GM12878 (cell line): ENCODE results near the gene IRX6. TPM values are rescaled to one million over a fixed set of nuclear protein-coding genes. Genes with fewer than 3 reads are reported as not detected.

Experiments
- ATAC-seq: fragments of 200-7000 bp; cut with Tn5 transposase; 3 replicates; pipeline ENCODE4 v1.9.1; 2020; ENCODE audit warnings: mild to moderate bottlenecking, moderate library complexity
- BruUV-seq: library from RNA; stranded (reverse); fragments of 400-500 nt; replicated peaks from 2 replicates; lab custom pipeline; 2021; lab: Mats Ljungman, UMichigan
- CTCF ChIA-PET: fragments of 300-600 bp; sonication (Branson Sonifier 250); formaldehyde crosslinking; extraction: SDS; loops from one replicate; lab custom pipeline; 2021; ENCODE audit warnings: inconsistent platforms; lab: Yijun Ruan, JAX
- POLR2A ChIA-PET: fragments of 350-600 bp; formaldehyde crosslinking; extraction: SDS; loops from one replicate; lab custom pipeline; 2021; ENCODE audit warnings: inconsistent platforms; lab: Charles Lee
- RAD21 ChIA-PET: fragments of 300-600 bp; sonication (Branson Sonifier 250); formaldehyde crosslinking; loops from one replicate; lab custom pipeline; 2023; ENCODE audit warnings: antibody characterized with exemption; ENCODE audit not compliant: unreplicated experiment; lab: Charles Lee
- SMC1A ChIA-PET: fragments of 300-600 bp; sonication (Branson Sonifier 250); formaldehyde crosslinking; loops from one replicate; lab custom pipeline; 2023; ENCODE audit not compliant: unreplicated experiment, uncharacterized antibody; lab: Charles Lee
- DNase-seq: peaks from one replicate; pipeline ENCODE4 v3.0.0-alpha.2; 2011; ENCODE audit warnings: low read depth, low spot score
- FAIRE-seq: peaks from 3 replicates; lab custom pipeline; 2011; peaks lifted over from hg19 to GRCh38; lab: Jason Lieb, UNC
- H2AFZ ChIP-seq: 2 replicates; pipeline ENCODE4 v1.6.0; 2011; ENCODE audit warnings: low read depth, low read length, control low read depth; ENCODE audit not compliant: control insufficient read depth
- H3K27ac ChIP-seq: 2 replicates; pipeline ENCODE4 v1.5.1; 2011; ENCODE audit warnings: control low read depth; ENCODE audit not compliant: control insufficient read depth, insufficient read depth
- H3K27me3 ChIP-seq, 2 experiments: replicated peaks in 1 of 2; 2 replicates each; pipeline versions ENCODE4 v1.6.0 to v1.6.1; 2011; ENCODE audit warnings: low read length in 1 of 2; ENCODE audit not compliant: control insufficient read depth in 2 of 2, insufficient read depth in 2 of 2
- H3K36me3 ChIP-seq, 2 experiments: 2 replicates each; pipeline ENCODE4 v1.5.1; 2011; ENCODE audit warnings: low read length in 1 of 2; ENCODE audit not compliant: control insufficient read depth in 2 of 2, insufficient read depth in 2 of 2
- H3K4me1 ChIP-seq: 2 replicates; pipeline ENCODE4 v1.6.1; 2011; ENCODE audit warnings: mild to moderate bottlenecking, low read length, moderate library complexity, mixed read lengths; ENCODE audit not compliant: control insufficient read depth, insufficient read depth
- H3K4me2 ChIP-seq: 2 replicates; pipeline ENCODE4 v1.6.0; 2011; ENCODE audit warnings: control low read depth; ENCODE audit not compliant: control insufficient read depth, insufficient read depth
- H3K4me3 ChIP-seq: fragments of 200-600 bp; sonication (generic); 2 replicates; pipeline ENCODE4 v1.5.1; 2016
- H3K79me2 ChIP-seq: 2 replicates; pipeline ENCODE4 v1.6.0; 2011; ENCODE audit warnings: low read length; ENCODE audit not compliant: control insufficient read depth, insufficient read depth
- H3K9ac ChIP-seq: 2 replicates; pipeline ENCODE4 v1.8.0; 2011; ENCODE audit warnings: low read length, control low read depth, mixed read lengths; ENCODE audit not compliant: control insufficient read depth, insufficient read depth
- H3K9me3 ChIP-seq: replicated peaks from 3 replicates; pipeline ENCODE4 v1.5.1; 2011; ENCODE audit warnings: mild to moderate bottlenecking, low read length; ENCODE audit not compliant: control insufficient read depth, insufficient read depth
- H4K20me1 ChIP-seq: 2 replicates; pipeline ENCODE4 v1.6.0; 2011; ENCODE audit not compliant: control insufficient read depth, insufficient read depth
- CBX3 ChIP-seq: fragments of 200-600 bp; sonication (generic); IDR thresholded peaks from 2 replicates; pipeline ENCODE4 v1.6.1; 2016; ENCODE audit warnings: low read depth, borderline replicate concordance
- HSF1 ChIP-seq: fragments of 150-350 bp; IDR thresholded peaks from 2 replicates; pipeline ENCODE4 v1.6.1; 2014; ENCODE audit warnings: mild to moderate bottlenecking, low read depth, low read length
- MEF2B ChIP-seq: fragments of 450-650 bp; IDR thresholded peaks from 2 replicates; pipeline ENCODE4 v1.6.1; 2018; ENCODE audit warnings: mild to moderate bottlenecking, moderate library complexity; ENCODE audit not compliant: partially characterized antibody, poor library complexity, severe bottlenecking
- NR2F1 ChIP-seq: fragments of 450-650 bp; conservative IDR thresholded peaks from 2 replicates; pipeline ENCODE4 v1.6.1; 2017; ENCODE audit warnings: mild to moderate bottlenecking
- SIX5 ChIP-seq: IDR thresholded peaks from 2 replicates; pipeline ENCODE4 v1.6.1; 2011; ENCODE audit warnings: mild to moderate bottlenecking, low read depth, low read length, moderate library complexity; ENCODE audit not compliant: severe bottlenecking
- SPI1 ChIP-seq: IDR thresholded peaks from 2 replicates; pipeline ENCODE4 v1.6.1; 2011; ENCODE audit warnings: low read depth, mild to moderate bottlenecking, low read length, moderate library complexity, borderline replicate concordance; ENCODE audit not compliant: insufficient read depth
- WRNIP1 ChIP-seq: IDR thresholded peaks from 2 replicates; pipeline ENCODE4 v1.6.1; 2011; ENCODE audit warnings: low read depth, low read length, improper control_type of control experiment, borderline replicate concordance
- WGBS: methylation state at CpG from one replicate; pipeline ENCODE4 v1.1.6; 2016; ENCODE audit warnings: low lambda C conversion rate; ENCODE audit not compliant: insufficient replicate concordance, insufficient coverage; ENCODE audit errors: missing lambda C conversion rate; 5-methylcytosine and 5-hydroxymethylcytosine counted together
- in situ Hi-C: fragments of 300-500 bp; cut with MboI; formaldehyde crosslinking; loops from 9 replicates; pipeline ENCODE4 v1.14.3; 2018; ENCODE audit warnings: mixed read lengths
- intact Hi-C: fragments of 100-400 bp; cut with micrococcal nuclease; formaldehyde crosslinking; loops from one replicate; pipeline ENCODE4 v1.14.2; 2022; ENCODE audit not compliant: unreplicated experiment
- polyA plus RNA-seq, 11 experiments: library from polyadenylated mRNA; depleted of rRNA in 4 of 11; unstranded in 6 of 11; stranded (reverse) in 5 of 11; fragments of >200 nt; fragmentation: Nextera tagmentation in 4 of 11; fragmentation: Illumina TruSeq in 1 of 11; extraction: Ambion mirVana in 4 of 11; extraction: Trizol in 1 of 11; gene quantifications; 1 replicate in 1 of 11; 2 replicates in 10 of 11; pipeline versions ENCODE4 v1.2.1 to v1.2.3, GENCODE V29; 2011 to 2016; ENCODE audit warnings: inconsistent platforms in 2 of 11, missing spikeins in 2 of 11, low read depth in 1 of 11
- total RNA-seq, 4 experiments: library from RNA; depleted of rRNA in 3 of 4; stranded (reverse); fragments of >200 nt in 3 of 4; fragmentation: Illumina TruSeq in 1 of 4; extraction: Trizol in 1 of 4; gene quantifications; 2 replicates each; pipeline versions ENCODE4 v1.2.1 to v1.2.3, GENCODE V29; 2013 to 2021
- TF ChIP-seq, protein P1 (sequence below): fragments of 450-650 bp; IDR thresholded peaks from 2 replicates; pipeline ENCODE4 v1.6.1; 2016; ENCODE audit warnings: mild to moderate bottlenecking
- TF ChIP-seq, protein P2 (sequence below): fragments of 450-650 bp; conservative IDR thresholded peaks from 2 replicates; pipeline ENCODE4 v1.6.1; 2017; ENCODE audit warnings: mild to moderate bottlenecking, moderate library complexity
- TF ChIP-seq, protein P3 (sequence below): fragments of 450-650 bp; IDR thresholded peaks from 2 replicates; pipeline ENCODE4 v1.6.1; 2017; ENCODE audit warnings: mild to moderate bottlenecking

IRX6 gene
- total and polyA plus RNA-seq, 10 of the 15 experiments (the other 5 are each of a cell fraction or from before 2014, with no cell fraction given), result not detected

GRCh38 chr16:55302635-55303034, 21.4 kb upstream of the IRX6 start:
- RAD21 ChIA-PET, result no interaction called here
- H2AFZ ChIP-seq, result no peak overlapping the region
- H3K27ac ChIP-seq, result no peak overlapping the region
- SMC1A ChIA-PET, result no interaction called here
- CTCF ChIA-PET, result no interaction called here
- no peaks in the 10 kb centered on the region for H3K9me3 ChIP-seq
- H3K4me3 ChIP-seq, result no peak overlapping the region
- H3K36me3 ChIP-seq, result no peaks in the 10 kb centered on the region
- TF ChIP-seq, protein P1, sequence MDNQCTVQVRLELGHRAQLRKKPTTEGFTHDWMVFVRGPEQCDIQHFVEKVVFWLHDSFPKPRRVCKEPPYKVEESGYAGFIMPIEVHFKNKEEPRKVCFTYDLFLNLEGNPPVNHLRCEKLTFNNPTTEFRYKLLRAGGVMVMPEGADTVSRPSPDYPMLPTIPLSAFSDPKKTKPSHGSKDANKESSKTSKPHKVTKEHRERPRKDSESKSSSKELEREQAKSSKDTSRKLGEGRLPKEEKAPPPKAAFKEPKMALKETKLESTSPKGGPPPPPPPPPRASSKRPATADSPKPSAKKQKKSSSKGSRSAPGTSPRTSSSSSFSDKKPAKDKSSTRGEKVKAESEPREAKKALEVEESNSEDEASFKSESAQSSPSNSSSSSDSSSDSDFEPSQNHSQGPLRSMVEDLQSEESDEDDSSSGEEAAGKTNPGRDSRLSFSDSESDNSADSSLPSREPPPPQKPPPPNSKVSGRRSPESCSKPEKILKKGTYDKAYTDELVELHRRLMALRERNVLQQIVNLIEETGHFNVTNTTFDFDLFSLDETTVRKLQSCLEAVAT, result no peak
- no peak for TF ChIP-seq NR2F1
- no peak for TF ChIP-seq SIX5
- no peak for TF ChIP-seq HSF1
- no peaks in the 10 kb centered on the region for H3K79me2 ChIP-seq
- no peak for FAIRE-seq
- no peaks in the 10 kb centered on the region for H3K27me3 ChIP-seq
- 36% methylated on average over 6 of the region's 6 CpGs for WGBS
- BruUV-seq, result no TSS peak
- in situ Hi-C loops, result no loop called here
- POLR2A ChIA-PET, result no interaction called here
- DNase-seq, result no peak
- no peak overlapping the region for H3K9ac ChIP-seq
- H3K4me2 ChIP-seq, result no peak overlapping the region
- ATAC-seq, result no peak
- H3K4me1 ChIP-seq, result no peaks in the 10 kb centered on the region
- intact Hi-C loops, result no loop called here
- H4K20me1 ChIP-seq, result no peaks in the 10 kb centered on the region

DNA sequence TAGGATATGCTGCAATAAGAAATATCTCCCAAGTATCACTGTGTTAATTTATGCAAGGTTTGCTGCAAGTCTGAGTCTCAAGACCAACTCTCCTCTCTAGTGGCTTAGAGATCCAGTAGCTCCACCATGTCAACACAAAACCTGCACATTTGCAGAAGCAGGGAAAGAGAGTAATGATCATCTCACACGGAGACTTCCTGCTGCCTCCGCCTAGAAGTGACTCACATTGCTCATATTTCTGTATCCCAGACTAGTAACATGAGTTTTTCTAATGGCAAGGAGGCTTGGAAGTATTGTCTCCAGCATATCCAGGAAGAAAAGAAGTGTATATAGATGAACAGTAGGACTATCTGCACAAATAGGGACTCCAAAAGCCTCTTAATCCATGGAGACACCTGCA, 15.0 kb upstream of the IRX6 start:
- Histone ChIP-seq H3K27me3 (no peaks in the 10 kb centered on the region), H3K4me1 (no peaks in the 10 kb centered on the region), H2AFZ (no peak overlapping the region), H3K79me2 (no peaks in the 10 kb centered on the region), H3K4me3 (no peak overlapping the region), H3K27ac (no peak overlapping the region), H3K4me2 (no peak overlapping the region), H4K20me1 (no peaks in the 10 kb centered on the region), H3K36me3 (no peaks in the 10 kb centered on the region), H3K9me3 (no peaks in the 10 kb centered on the region), H3K9ac (no peak overlapping the region)
- intact Hi-C loops (no loop called here), in situ Hi-C loops (no loop called here)
- no TSS peak for BruUV-seq
- FAIRE-seq (no peak), ATAC-seq (no peak), DNase-seq (no peak)
- ChIA-PET CTCF (no interaction called here), SMC1A (no interaction called here), RAD21 (no interaction called here), POLR2A (interaction anchor here (0.6 kb wide), 1 partner anchor 120 kb away, joined by 3 read pairs; no protein-coding TSS in a partner anchor)
- WGBS, result 0% methylated on average over 2 of the region's 2 CpGs
- TF ChIP-seq CBX3 (no peak), WRNIP1 (no peak), SPI1 (no peak), MEF2B (no peak)
- TF ChIP-seq, protein P2, sequence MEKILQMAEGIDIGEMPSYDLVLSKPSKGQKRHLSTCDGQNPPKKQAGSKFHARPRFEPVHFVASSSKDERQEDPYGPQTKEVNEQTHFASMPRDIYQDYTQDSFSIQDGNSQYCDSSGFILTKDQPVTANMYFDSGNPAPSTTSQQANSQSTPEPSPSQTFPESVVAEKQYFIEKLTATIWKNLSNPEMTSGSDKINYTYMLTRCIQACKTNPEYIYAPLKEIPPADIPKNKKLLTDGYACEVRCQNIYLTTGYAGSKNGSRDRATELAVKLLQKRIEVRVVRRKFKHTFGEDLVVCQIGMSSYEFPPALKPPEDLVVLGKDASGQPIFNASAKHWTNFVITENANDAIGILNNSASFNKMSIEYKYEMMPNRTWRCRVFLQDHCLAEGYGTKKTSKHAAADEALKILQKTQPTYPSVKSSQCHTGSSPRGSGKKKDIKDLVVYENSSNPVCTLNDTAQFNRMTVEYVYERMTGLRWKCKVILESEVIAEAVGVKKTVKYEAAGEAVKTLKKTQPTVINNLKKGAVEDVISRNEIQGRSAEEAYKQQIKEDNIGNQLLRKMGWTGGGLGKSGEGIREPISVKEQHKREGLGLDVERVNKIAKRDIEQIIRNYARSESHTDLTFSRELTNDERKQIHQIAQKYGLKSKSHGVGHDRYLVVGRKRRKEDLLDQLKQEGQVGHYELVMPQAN, result no peak
- TF ChIP-seq, protein P3, sequence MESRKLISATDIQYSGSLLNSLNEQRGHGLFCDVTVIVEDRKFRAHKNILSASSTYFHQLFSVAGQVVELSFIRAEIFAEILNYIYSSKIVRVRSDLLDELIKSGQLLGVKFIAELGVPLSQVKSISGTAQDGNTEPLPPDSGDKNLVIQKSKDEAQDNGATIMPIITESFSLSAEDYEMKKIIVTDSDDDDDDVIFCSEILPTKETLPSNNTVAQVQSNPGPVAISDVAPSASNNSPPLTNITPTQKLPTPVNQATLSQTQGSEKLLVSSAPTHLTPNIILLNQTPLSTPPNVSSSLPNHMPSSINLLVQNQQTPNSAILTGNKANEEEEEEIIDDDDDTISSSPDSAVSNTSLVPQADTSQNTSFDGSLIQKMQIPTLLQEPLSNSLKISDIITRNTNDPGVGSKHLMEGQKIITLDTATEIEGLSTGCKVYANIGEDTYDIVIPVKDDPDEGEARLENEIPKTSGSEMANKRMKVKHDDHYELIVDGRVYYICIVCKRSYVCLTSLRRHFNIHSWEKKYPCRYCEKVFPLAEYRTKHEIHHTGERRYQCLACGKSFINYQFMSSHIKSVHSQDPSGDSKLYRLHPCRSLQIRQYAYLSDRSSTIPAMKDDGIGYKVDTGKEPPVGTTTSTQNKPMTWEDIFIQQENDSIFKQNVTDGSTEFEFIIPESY, result no peak
